ENCODE measurements around the gene BLID.

Gene BLID

DNA sequence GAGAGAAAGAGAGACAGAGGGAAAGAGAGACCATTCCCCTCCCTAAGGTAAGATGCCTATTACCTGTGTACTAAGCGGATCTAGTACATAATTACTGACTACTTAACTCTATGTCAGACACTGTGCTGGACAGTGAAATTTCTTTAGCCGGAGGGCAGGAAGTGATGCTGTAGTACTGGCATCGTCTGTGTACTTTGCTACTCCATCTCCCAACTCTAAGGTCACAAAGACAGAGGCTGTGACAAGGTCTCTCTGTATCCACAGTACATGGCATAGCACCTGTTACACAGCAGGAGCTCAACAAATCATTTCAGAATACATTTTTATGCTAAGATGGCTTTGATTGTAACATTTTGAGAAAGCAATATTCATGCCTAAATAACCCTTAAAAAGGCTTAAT is 9.0 kb downstream of the BLID start:
- DNase-seq = no peak

DNA sequence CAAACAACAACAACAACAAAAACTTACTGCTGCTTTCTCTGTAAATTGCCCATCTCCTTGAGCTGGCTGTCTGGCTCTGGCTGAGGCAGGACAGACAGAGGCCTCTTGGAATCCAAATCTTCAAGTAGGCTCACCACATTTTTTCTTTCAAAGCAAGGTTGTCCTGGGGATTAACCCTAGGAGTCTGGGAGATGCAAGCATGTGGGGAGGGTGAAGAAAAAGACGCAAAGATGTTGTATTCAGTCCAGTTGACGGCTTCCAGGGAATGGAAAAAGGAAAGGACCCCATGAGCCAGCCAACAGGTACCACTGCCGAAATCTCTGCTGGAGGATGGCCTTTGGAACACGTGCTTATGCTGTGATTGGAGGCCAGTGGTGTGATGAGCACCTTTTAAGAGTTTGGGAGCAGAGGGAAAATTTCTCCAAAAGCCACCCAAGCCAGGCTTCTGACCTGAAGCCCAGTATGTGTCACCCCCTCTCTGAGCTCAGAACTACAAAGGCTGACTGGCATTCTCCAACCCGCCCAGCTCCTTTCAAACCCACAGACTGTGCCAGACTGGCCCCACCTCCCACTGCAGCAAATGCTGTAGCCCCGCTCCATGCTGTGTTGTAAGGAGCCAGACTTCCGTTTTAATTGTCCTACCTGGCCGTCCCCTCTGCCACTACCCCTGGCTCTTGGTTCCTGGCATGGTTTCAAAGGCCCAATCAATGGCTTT is 10.8 kb downstream of the BLID start:
- DNase-seq = peak in 30 of 56 donors; percentile 7 to 72 (median 43)

DNA sequence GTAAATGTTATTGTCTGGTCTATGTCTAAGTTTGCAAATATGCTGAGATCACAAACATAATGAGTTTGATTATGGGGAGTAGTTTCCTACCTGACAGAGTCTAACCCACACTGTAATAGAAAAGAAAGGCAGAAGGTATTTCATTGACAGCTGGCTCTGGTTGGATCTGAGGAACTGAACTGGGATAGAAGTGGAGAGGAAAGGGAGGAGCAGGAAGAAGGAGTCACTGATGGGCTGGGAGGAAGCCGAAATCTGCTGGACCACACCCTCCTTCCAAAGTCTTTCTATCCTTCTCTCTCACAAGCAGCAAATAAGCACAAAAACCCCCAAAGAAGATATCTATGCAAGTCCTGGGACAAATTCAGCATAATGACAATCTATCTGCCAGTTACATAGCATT is 11.7 kb downstream of the BLID start:
- no peak for DNase-seq

DNA sequence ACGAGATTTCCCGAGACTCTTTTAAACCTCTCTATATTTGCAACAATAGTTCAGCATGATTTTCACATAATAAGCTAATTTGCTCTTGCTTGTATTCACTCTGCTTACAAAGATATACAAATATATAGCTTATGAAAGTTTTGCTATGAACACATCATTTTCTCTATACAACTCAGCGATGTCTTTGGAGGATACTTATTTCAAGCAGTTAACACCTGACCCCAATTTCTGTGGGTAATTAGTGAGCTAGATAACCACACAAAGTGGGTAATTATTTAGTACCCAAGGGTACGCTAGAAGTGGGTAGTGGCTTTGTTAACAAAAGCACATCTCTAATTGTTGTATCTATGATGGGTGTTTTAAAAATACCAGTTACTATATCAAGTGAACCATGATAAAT is 12.3 kb downstream of the BLID start:
- no peak for DNase-seq

DNA sequence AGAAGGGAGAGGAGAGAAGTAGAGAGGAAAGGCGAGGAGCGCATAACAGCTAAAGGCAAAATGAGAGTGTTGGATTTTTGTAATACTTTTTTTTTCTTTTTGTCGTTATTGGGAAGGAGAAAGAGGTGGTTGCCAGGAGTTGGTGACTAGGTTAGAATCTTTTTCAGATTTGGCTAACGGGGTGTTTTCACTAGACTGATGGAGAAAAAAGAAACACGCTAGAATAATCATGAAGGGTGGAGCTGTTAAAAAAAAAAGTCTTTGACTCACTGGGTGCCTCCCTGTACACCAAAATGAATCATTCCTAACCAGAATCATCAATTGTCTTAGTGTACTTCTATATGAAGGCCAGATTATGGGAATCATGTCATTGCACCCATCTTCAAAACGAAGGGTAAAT is 12.7 kb downstream of the BLID start:
- DNase-seq = no peak

DNA sequence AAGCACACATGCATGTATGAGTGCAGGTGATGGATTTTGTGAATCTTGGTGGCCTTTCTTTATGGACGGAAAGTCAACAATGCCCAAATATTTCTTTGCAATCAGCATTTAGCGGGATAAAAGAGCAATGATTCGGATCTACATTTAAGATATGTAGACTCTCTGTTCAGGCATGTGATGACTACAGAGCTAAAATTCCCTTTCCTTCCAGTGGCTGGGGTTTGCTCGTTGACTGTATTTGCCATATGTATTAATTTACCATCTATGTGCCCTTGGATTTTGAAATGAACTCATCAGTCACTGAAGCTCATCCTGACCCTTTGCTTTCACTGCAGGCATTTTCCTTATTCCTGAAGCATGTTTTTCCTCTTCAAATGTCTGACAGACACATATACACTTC is 13.6 kb downstream of the BLID start:
- no peak for DNase-seq

DNA sequence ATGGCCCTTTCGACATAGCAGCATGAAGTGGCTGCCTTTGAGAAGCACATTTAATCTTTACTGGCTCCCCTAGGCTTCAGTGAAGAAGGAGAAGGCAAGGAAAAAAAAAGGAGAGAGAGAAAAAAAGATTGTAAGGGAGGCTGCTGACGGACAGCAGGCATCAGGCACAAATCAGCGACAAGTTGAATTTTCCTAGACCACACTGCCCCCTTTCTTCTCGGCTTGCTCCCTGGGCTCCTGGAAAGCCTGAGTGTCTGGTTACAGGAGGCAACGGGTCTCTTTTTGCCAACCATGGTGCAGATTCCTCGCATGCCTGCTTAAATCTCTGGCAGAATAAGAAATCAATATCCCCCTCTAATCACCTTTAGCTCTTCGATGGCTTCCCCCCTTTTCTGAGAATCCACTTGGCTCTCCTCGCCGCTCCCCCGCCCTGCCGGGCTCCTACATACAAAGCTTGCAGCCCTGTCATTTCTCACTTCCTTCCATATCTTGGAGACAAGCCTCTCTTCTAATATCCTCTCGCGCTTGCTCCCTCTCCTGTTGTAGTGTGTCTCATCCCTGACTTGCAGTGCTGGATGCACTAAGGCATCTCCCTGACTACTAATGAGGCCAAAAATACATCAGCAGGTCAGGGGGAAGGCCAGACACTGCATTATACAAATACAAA is 14.3 kb downstream of the BLID start:
- peak in 55 of 56 donors; percentile 12 to 89 (median 77) for DNase-seq

DNA sequence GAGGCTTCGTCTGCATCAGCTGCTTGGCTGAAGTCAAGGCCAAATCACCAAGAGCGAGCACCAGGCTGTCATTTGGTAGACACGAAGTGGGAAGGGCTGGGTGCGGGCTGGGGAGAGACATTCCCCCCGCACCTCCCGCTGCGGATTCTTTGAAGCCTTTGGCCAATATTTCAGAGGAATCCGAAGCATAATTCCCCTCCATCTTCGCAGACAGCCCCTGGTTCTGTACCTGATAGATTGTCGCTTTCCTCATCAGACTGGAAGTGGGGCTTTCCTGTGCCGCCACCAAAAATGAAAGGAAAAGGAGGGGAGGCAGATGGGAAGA is 15.3 kb downstream of the BLID start:
- DNase-seq = peak in 46 of 56 donors; percentile 8 to 79 (median 57)

DNA sequence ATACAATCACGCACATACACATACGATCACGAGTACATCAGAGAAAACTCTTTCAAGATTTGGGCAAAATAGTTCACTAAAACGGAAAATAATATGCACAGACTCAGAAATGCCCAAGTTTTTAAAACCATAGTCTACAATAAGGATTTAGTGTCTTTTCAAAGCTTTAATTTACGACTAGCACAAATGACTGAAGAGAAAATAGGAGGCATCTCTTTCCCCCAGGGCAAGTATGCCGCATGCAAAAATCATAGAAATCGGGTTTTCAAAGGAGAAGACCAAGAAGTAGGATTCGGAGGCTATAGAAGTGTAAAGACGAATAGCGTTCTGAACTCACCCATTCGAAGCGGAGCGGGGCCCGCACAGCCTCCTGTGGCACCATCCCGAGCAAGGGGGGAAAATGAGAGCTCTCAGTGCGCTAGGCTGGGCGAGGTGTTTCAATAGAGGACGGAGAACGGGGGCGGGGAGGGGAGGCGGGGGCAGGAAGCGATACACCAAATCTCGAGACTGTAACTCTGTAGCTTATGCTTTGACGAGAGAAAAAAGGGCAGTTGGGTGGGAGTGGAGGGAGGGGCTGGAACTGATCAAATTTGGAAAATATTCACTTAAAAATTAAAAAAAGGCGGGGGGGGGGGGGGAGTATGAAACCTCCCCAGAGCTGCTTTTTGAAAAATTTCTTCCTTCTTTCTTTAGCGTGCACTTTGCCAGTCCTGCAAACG is 15.8 kb downstream of the BLID start:
- DNase-seq = peak in 45 of 56 donors; percentile 24 to 81 (median 57)

DNA sequence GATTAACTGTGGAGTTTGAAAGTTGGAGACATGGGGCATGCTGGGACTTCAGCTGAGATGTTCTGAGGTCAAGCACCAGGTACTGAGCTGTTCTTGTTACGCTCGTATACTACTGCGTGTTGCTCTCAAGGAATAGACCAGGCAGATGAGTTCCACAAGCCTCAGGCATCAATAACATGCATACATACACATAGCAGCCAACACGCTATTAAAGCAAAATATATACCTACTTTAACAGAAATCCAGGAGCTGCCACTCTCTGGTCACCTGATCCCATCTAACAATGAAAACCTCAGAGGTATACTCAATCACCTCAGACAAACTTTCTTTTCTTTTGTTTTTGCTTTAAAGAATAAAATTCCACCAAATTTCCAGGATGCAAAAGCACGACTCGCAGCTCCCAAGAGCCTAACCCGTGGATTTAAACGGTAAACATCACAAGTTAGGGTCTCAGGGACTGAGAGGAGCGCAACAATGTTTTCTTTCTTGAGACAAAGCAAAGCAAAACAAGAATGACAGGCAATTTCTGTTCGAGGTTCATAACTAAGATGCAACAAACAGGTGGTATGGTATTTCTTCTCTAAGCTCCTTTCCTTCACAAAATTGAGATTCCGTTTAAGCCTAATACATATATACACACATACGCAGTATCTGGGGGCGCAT is 16.5 kb downstream of the BLID start:
- DNase-seq = peak in 6 of 56 donors; percentile 15 to 58 (median 32)

DNA sequence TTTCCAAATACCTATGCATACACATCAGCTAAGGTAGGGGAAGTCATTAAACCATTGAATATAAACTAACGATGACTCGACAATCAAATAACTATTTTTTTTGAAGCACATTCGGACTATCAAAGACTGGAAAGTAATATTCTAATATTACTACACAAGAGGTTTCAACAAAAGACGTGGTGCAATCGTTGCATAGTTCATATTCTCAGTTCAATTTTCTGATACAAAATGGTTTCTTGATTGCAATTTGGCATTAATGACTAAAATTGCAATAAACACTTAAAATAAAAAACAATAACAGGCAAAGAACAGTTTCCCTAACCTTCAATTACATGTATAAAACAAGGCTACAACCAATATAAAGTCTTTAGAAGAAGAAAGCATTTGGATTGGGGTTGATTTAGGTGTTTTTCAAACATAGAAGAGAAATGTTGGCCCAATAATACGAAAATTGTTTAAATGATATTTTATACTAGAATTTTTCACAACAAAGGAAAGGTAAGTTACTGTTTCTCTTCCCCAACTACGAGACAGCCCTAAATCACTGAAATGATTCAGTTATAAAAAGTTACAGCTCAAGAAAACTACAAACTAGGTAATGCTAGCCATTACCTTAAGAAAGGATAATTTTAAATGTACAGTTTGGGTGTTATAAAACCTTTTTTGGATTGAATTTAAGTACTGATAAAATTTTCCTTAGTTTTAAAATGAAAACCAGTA is 17.6 kb downstream of the BLID start:
- DNase-seq = no peak

DNA sequence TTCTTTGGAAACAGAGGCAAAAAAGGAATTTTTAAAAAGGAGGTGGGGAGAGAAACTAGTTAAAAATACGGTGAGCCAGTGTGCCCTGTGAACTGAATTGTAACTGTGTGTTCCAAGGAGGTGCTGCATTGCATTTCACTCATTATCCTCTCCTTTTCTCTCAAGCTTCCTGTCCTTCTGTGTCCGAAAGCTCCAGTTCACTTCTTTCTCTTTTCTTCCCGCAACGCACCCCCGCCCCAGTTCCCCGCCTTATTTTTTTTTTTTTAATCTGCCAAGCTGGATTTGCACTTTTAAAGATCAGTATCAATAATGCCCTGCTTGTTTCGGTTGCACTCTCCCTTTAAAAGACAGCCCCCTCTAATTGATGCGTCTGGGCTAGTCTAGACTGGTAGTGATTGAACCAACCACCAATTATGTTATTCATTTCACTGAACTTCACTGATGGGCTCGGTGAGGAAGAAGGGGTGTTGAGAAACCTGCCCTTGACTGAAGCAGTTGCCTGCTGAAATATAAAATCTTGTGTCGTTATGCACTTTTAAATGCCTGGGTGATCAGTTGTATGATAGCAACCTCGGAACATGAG is 18.5 kb downstream of the BLID start:
- DNase-seq = peak in 15 of 56 donors; percentile 12 to 73 (median 35)

DNA sequence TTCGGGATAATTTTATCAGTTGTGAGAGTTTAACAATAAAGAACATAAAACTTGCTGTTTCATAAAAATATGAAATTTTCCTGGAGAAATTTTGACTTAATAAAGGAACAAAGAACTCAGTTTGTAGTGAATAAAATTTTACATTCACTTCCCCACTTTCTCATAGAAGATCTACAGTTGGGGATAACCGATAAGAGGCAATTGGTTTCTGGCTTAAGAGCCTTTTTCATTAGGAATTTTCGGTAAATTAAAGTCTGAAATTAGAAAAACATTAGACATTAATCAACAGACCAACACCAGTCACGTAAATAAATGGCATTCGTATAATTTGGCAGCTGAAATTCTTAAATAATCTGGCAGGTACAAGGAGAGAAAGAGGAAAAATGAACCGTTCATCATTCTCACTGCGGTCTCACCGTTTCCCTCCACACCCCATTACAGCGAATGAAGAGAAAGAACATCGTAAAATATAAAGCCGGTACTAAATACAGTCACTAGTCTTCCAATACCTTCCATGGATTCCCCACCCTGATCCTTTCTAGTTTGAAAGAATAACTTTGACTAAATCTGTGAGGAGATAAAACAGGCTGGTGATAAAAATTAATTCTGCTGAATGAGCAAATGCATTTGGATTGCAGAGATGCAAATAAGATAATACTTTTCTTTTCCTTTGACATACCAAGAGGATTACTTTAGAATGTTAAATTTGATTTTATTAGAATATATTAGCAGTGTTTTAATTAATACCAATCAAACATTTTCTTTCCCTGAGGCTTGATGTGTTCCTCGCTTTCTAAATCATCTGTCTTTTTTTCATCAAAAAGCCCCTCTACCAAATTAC is 19.5 kb downstream of the BLID start:
- no peak for DNase-seq

DNA sequence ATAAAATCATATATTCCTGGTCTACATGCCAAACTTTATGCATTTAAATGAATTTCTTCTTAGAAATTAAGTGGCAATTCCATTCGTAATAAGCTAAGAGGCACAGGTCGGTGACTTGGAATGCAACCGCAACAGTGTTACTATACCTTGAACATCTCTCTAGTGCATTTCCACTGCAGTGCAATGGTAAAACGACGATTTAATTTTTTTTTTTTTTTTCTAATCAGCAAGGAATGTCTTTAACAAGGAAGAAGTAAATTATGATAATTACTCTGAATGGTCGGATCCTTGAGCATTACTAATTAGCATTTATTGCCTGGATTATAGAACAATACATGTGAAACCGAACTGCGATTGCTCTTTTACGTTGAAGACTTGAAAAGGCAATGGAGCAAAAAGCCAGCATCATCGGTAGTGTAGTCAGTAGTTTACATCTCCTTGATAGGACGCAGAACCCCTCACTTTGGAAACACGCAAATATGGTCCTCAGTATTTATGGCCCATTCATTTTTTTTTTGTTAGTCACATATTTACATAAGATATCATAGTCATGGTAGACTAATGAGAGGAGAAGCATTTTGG is 20.2 kb downstream of the BLID start:
- DNase-seq = no peak

DNA sequence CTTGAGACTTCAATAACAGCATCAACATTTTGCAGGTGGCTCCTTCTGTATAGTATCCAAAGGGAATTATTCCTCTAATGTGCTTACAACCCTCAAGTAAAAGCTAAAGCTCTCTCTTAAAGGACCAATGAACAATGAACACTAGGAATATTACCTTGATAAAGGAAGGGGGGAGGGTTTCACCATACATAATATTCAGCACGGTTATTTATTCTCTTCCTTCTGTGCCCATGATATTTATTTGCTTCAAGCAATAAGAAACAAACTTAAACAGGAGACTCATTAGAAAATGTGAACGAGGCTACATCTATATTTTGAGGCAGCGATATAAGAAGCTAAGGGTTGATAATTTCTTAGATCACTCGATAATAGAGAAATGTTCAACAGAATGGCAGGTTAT is 21.2 kb downstream of the BLID start:
- no peak for DNase-seq

DNA sequence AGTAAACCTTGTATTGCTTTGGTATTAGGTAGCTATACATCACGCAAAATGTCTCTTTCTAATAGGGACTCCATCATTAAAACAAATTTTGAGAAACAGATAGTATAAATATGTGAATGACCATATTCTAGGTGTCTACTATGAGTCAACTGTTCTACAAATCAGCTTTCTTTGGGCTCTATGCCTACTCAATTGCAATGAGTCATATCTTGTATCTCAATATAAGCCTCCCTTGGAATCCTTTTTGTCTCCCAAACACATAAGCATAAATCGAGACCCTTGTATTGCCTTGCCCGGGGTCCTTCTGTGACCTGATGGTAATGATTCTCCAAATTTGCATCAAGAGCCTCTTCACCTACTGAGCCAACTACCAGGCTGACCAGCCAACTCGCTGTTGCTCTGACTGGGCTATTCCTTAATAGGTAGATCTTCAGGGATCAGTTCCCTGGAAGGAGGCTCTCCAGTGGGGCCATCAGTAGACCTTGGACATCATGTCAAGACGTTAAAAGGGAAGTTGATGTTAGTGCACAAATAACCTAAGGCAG is 22.2 kb downstream of the BLID start:
- peak in 1 of 56 donors; percentile 9 for DNase-seq

DNA sequence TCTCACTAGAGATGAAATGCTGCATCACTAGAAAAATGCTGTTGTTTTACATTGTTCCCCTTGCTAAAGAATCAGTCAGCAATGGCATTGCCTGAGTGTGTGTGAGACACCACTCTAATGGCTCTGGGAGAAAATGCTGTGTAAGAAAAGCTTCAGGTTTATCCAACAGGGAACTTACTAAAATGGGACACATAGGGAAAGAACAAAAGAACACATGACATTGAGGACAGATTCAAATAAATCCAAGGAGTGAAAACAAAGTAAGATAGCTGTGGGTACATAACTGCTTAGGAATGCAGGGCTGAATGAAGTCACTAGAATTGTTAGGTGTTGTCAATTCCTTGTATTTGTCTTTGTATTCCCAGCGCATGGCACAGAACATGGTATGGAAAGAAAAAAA is 24.2 kb downstream of the BLID start:
- no peak for DNase-seq

DNA sequence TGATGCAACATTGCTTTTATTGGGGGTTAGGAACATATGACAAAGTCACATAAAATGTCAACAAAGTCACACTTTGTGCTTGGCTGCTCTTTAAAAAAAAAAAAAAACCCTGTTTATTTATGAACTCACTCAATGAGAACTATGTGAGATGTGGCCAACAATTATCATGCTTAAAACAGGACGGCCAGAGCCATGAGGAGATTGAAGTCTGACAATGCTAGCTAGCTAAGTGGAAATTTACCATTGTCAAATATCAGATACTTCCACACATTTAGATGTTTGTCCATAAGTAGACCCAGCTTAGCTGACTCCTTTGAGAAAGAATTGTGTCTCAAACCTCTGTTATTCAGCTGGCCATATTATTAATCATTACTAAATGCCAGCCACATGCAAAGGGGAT is 26.9 kb downstream of the BLID start:
- DNase-seq = no peak

DNA sequence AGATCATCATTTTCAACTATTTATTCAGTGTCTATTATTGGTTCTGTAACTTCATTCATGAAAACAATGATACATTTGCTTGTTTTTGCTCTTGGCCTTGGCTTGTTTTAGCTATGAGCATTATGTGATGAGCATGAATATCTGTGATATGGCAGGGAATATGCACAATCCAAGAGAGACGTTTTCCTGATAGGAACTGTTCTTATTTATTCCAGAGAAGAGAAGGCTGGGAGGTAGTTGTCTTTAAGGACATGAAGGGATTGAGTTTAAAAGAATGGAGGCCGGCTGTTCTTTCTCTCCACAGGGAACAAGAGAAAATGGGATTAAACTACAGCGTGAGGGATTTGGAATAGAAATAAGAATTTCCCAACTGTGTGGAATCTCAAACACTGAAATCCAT is 30.3 kb downstream of the BLID start:
- no peak for DNase-seq
